GM19193 (cell line): ENCODE data around the gene SH2D4B.

Experiments used
- POLR2A ChIP-seq: IDR thresholded peaks from 4 replicates; pipeline ENCODE4 v1.6.1; 2011; ENCODE audit not compliant: insufficient read depth, insufficient read length; ENCODE audit errors: extremely low read depth

Gene SH2D4B

GRCh38 chr10:80501381-80501912, 36.3 kb upstream of the SH2D4B start:
- no peak for TF ChIP-seq POLR2A

- TF ChIP-seq POLR2A: no peak
Observed at GRCh38 chr10:80501913-80502521, 35.7 kb upstream of the SH2D4B start.

GRCh38 chr10:80502621-80503583, 34.8 kb upstream of the SH2D4B start:
- no peak for TF ChIP-seq POLR2A

- TF ChIP-seq POLR2A: no peak
Observed at GRCh38 chr10:80503584-80504157, 34.0 kb upstream of the SH2D4B start.

- no peak for TF ChIP-seq POLR2A
Observed at GRCh38 chr10:80504158-80504811, 33.4 kb upstream of the SH2D4B start.

GRCh38 chr10:80504897-80505465, 32.7 kb upstream of the SH2D4B start:
- TF ChIP-seq POLR2A: no peak

GRCh38 chr10:80506189-80506575, 31.5 kb upstream of the SH2D4B start:
- TF ChIP-seq POLR2A: no peak

GRCh38 chr10:80506836-80507487, 30.7 kb upstream of the SH2D4B start:
- no peak for TF ChIP-seq POLR2A

GRCh38 chr10:80509108-80509402, 28.6 kb upstream of the SH2D4B start:
- TF ChIP-seq POLR2A: no peak

GRCh38 chr10:80509403-80510161, 28.1 kb upstream of the SH2D4B start:
- no peak for TF ChIP-seq POLR2A

- TF ChIP-seq POLR2A: no peak
Observed at GRCh38 chr10:80512031-80512526, 25.6 kb upstream of the SH2D4B start.

GRCh38 chr10:80513106-80513505, 24.6 kb upstream of the SH2D4B start:
- TF ChIP-seq POLR2A: no peak

- TF ChIP-seq POLR2A: no peak
Observed at GRCh38 chr10:80515511-80515910, 22.2 kb upstream of the SH2D4B start.
